ENCODE measurements around the gene PKIG. TPM values are rescaled to one million over a fixed set of nuclear protein-coding genes. Genes with fewer than 3 reads are reported as not detected.

Gene PKIG
- total RNA-seq, 1 experiment from 2014 or later = 20.1 TPM

DNA sequence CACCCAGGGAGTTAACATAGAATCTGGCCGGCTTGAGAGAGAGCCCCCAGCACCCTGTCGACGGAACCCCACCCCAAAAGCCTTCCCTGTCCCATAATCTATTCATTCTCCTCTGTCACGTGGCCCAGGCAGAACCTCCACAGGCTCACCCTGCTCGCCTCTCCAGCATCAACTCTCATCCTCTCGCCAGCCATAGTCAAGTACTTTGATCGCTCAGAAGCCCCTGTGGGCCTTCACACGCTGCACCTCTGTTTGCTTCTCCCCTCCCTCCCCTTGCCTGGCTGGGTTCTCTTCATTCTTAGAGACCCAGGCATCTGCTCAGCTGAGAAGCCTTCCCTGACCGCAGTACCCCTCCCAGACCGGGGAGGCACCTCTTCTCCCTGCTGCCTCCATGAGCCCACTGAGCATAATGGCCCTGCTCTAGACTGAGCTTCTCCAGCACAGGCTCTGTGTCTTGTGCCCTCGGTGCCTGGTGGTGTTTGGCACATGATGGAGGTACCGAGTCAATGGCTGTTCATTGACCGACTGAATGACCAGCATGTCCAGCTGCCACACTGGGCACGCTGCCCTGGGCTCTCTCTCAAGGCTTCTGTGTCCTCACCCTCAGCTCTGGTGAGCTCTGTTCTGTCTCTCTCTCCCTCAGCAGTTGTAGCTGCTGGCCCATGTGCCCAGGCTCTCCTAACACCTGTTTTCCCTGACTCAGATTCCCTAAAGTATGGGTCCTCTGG lies 33.7 kb downstream of the PKIG start:
- no peak for ATAC-seq
- TF ChIP-seq EGR1 (IDR thresholded peaks at IDR 0.05; ENCODE audit: low read depth) (no peak), SIN3A (IDR thresholded peaks at IDR 0.05; ENCODE audit: low read depth) (no peak), CBX3 (IDR thresholded peaks at IDR 0.05; ENCODE audit: low read depth) (no peak), POLR2A (IDR thresholded peaks at IDR 0.05; ENCODE audit: borderline replicate concordance, extremely low read depth, insufficient read depth, insufficient read length) (no peak), TCF7L2 (IDR thresholded peaks at IDR 0.05; ENCODE audit: borderline replicate concordance, extremely low read depth, insufficient read depth, insufficient read length) (no peak), YY1 (IDR thresholded peaks at IDR 0.05; ENCODE audit: extremely low read depth, insufficient replicate concordance, low read depth, low read length) (no peak), EZH2 (IDR thresholded peaks at IDR 0.05) (no peak)
- TF ChIP-seq, protein P1, sequence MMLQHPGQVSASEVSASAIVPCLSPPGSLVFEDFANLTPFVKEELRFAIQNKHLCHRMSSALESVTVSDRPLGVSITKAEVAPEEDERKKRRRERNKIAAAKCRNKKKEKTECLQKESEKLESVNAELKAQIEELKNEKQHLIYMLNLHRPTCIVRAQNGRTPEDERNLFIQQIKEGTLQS (IDR thresholded peaks at IDR 0.05) = no peak
- TF ChIP-seq, protein P2, sequence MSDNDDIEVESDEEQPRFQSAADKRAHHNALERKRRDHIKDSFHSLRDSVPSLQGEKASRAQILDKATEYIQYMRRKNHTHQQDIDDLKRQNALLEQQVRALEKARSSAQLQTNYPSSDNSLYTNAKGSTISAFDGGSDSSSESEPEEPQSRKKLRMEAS (IDR thresholded peaks at IDR 0.05) = no peak
- intact Hi-C loops (cut with micrococcal nuclease) = no loop called here
- BruUV-seq (replicated peaks) = no TSS peak
- Histone ChIP-seq H3K9me3 (ENCODE audit: control insufficient read depth in 1 of 2, insufficient read depth in 1 of 2, low read depth in 1 of 2, low read length in 2 of 2) (no peaks in the 10 kb centered on the region), H3K79me2 (ENCODE audit: insufficient read depth, low read length) (no peaks in the 10 kb centered on the region), H3K9me2 (ENCODE audit: insufficient read depth) (no peaks in the 10 kb centered on the region), H3K27me3 (ENCODE audit: insufficient read depth, low read length) (no peaks in the 10 kb centered on the region), H4K20me1 (ENCODE audit: insufficient read depth) (no peaks in the 10 kb centered on the region), H2AFZ (ENCODE audit: low read depth, low read length, poor library complexity, severe bottlenecking) (no peak overlapping the region), H3K27ac (ENCODE audit: low read depth, low read length) (no peak overlapping the region), H3K4me3 (replicated peaks in 1 of 2; ENCODE audit: low read depth in 1 of 2, low read length in 2 of 2) (no peak overlapping the region), H3K9ac (ENCODE audit: low read length) (no peak overlapping the region), H3K4me2 (ENCODE audit: low read length) (no peak overlapping the region), H3K4me1 (ENCODE audit: control insufficient read depth in 1 of 2, insufficient read depth in 2 of 2, low read length in 2 of 2) (no peaks in the 10 kb centered on the region), H3K36me3 (ENCODE audit: control insufficient read depth in 1 of 2, insufficient read depth in 2 of 2, low read length in 2 of 2) (peaks cover 10 to 21% of the 10 kb centered on the region in 2 experiments; a peak in 3 of 4 replicates)
- DNase-seq (ENCODE audit: low read depth, low spot score) = no peak
- POLR2A ChIA-PET = no interaction called here
- RAD21 ChIA-PET (ENCODE audit: low non-redundant PET in 1 of 2, low total read pairs in 2 of 2, uncharacterized antibody in 2 of 2, unreplicated experiment in 2 of 2) = no interaction called here
- CTCF ChIA-PET = no interaction called here

DNA sequence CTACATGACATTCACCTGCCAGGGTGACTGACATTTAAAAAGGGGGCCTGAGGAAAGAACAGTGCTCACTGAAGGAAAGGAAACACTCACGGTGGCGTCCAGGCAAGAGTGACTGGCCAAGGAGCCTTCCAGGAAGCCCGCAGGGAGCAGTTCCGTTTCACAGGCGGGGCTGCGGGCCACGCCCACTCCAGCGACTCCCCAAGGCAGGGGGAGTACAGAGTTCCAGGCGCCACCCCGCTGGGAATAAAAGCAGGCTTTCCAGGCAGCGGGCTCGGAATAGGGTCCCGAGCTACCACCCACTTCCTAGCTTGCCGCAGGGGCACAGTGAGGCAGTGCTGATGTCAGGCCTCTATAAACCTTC lies 34.2 kb downstream of the PKIG start:
- POLR2A ChIA-PET = no interaction called here
- no TSS peak for BruUV-seq (replicated peaks)
- TF ChIP-seq SP1 (IDR thresholded peaks at IDR 0.05; ENCODE audit: low read depth) (no peak), YY1 (IDR thresholded peaks at IDR 0.05; ENCODE audit: extremely low read depth, insufficient replicate concordance, low read depth, low read length) (no peak), EZH2phosphoT487 (IDR thresholded peaks at IDR 0.05; ENCODE audit: borderline replicate concordance) (no peak), TCF7L2 (IDR thresholded peaks at IDR 0.05; ENCODE audit: borderline replicate concordance, extremely low read depth, insufficient read depth, insufficient read length) (no peak), POLR2AphosphoS5 (IDR thresholded peaks at IDR 0.05; ENCODE audit: low read depth, low read length) (no peak), EGR1 (IDR thresholded peaks at IDR 0.05; ENCODE audit: low read depth) (no peak)
- TF ChIP-seq, protein P3, sequence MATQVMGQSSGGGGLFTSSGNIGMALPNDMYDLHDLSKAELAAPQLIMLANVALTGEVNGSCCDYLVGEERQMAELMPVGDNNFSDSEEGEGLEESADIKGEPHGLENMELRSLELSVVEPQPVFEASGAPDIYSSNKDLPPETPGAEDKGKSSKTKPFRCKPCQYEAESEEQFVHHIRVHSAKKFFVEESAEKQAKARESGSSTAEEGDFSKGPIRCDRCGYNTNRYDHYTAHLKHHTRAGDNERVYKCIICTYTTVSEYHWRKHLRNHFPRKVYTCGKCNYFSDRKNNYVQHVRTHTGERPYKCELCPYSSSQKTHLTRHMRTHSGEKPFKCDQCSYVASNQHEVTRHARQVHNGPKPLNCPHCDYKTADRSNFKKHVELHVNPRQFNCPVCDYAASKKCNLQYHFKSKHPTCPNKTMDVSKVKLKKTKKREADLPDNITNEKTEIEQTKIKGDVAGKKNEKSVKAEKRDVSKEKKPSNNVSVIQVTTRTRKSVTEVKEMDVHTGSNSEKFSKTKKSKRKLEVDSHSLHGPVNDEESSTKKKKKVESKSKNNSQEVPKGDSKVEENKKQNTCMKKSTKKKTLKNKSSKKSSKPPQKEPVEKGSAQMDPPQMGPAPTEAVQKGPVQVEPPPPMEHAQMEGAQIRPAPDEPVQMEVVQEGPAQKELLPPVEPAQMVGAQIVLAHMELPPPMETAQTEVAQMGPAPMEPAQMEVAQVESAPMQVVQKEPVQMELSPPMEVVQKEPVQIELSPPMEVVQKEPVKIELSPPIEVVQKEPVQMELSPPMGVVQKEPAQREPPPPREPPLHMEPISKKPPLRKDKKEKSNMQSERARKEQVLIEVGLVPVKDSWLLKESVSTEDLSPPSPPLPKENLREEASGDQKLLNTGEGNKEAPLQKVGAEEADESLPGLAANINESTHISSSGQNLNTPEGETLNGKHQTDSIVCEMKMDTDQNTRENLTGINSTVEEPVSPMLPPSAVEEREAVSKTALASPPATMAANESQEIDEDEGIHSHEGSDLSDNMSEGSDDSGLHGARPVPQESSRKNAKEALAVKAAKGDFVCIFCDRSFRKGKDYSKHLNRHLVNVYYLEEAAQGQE (IDR thresholded peaks at IDR 0.05; ENCODE audit: low read depth) = no peak
- TF ChIP-seq, protein P4, sequence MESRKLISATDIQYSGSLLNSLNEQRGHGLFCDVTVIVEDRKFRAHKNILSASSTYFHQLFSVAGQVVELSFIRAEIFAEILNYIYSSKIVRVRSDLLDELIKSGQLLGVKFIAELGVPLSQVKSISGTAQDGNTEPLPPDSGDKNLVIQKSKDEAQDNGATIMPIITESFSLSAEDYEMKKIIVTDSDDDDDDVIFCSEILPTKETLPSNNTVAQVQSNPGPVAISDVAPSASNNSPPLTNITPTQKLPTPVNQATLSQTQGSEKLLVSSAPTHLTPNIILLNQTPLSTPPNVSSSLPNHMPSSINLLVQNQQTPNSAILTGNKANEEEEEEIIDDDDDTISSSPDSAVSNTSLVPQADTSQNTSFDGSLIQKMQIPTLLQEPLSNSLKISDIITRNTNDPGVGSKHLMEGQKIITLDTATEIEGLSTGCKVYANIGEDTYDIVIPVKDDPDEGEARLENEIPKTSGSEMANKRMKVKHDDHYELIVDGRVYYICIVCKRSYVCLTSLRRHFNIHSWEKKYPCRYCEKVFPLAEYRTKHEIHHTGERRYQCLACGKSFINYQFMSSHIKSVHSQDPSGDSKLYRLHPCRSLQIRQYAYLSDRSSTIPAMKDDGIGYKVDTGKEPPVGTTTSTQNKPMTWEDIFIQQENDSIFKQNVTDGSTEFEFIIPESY (IDR thresholded peaks at IDR 0.05; ENCODE audit: extremely low read depth, insufficient replicate concordance, low read length) = no peak

More for the DNA sequence above, 34.2 kb downstream of the PKIG start:
- Histone ChIP-seq H3K4me3 (replicated peaks in 1 of 2; ENCODE audit: low read depth in 1 of 2, low read length in 2 of 2) (no peak overlapping the region), H3K4me1 (ENCODE audit: control insufficient read depth in 1 of 2, insufficient read depth in 2 of 2, low read length in 2 of 2) (no peaks in the 10 kb centered on the region), H3K9me3 (ENCODE audit: control insufficient read depth in 1 of 2, insufficient read depth in 1 of 2, low read depth in 1 of 2, low read length in 2 of 2) (no peaks in the 10 kb centered on the region), H3K4me2 (ENCODE audit: low read length) (no peak overlapping the region), H3K36me3 (ENCODE audit: control insufficient read depth in 1 of 2, insufficient read depth in 2 of 2, low read length in 2 of 2) (peaks cover 10 to 23% of the 10 kb centered on the region in 2 experiments; a peak in 3 of 4 replicates), H3K9ac (ENCODE audit: low read length) (no peak overlapping the region), H3K27ac (ENCODE audit: low read depth, low read length) (no peak overlapping the region), H3K27me3 (ENCODE audit: insufficient read depth, low read length) (no peaks in the 10 kb centered on the region), H2AFZ (ENCODE audit: low read depth, low read length, poor library complexity, severe bottlenecking) (no peak overlapping the region), H3K9me2 (ENCODE audit: insufficient read depth) (no peaks in the 10 kb centered on the region), H3K79me2 (ENCODE audit: insufficient read depth, low read length) (no peaks in the 10 kb centered on the region), H4K20me1 (ENCODE audit: insufficient read depth) (no peaks in the 10 kb centered on the region)
- ChIA-PET RAD21 (ENCODE audit: low non-redundant PET in 1 of 2, low total read pairs in 2 of 2, uncharacterized antibody in 2 of 2, unreplicated experiment in 2 of 2) (no interaction called here), CTCF (no interaction called here)
- DNase-seq (ENCODE audit: low read depth, low spot score) (no peak), ATAC-seq (no peak)
- intact Hi-C loops (cut with micrococcal nuclease) = no loop called here
